ENCODE data around the gene FBXL13. TPM values are rescaled to one million over a fixed set of nuclear protein-coding genes. Genes with fewer than 3 reads are reported as not detected.

The FBXL13 gene
- total RNA-seq, 1 experiment from 2014 or later, result 2.5 TPM

DNA sequence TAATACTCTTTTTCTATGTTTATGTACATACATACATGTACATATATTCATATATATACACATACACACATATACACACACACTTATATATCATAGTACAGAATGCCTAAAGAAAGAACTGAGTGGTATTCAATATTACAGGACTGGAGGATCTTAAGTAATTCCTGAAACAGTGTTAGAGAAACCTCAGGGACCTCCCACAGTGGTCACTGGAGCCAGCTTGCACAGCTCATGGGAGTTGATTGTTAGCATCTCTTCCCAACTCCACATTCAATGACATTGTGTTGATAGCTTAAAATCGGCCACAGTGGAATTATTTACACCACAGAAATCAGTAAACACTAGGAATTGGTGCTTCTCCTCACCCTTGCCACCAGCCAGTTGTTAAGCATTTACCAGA, 155.8 kb downstream of the FBXL13 start:
- DNase-seq (ENCODE audit: low read depth, low spot score) (no peak), ATAC-seq (no peak)
- ChIA-PET CTCF (no interaction called here), POLR2A (no interaction called here)
- no peaks in the 10 kb centered on the region for H3K36me3 ChIP-seq (ENCODE audit: control insufficient read depth, insufficient read depth, low read length)
- BruUV-seq (replicated peaks), result no TSS peak
- no peaks in the 10 kb centered on the region for H3K4me1 ChIP-seq (ENCODE audit: control insufficient read depth, insufficient read depth, low read length)
- H3K9me3 ChIP-seq (ENCODE audit: control insufficient read depth, insufficient read depth, low read depth, low read length), result no peaks in the 10 kb centered on the region
- H3K27ac ChIP-seq (ENCODE audit: low read length), result peak overlapping the region; percentile 14; the same call in 1 of the 2 replicates
- TF ChIP-seq, protein P1, sequence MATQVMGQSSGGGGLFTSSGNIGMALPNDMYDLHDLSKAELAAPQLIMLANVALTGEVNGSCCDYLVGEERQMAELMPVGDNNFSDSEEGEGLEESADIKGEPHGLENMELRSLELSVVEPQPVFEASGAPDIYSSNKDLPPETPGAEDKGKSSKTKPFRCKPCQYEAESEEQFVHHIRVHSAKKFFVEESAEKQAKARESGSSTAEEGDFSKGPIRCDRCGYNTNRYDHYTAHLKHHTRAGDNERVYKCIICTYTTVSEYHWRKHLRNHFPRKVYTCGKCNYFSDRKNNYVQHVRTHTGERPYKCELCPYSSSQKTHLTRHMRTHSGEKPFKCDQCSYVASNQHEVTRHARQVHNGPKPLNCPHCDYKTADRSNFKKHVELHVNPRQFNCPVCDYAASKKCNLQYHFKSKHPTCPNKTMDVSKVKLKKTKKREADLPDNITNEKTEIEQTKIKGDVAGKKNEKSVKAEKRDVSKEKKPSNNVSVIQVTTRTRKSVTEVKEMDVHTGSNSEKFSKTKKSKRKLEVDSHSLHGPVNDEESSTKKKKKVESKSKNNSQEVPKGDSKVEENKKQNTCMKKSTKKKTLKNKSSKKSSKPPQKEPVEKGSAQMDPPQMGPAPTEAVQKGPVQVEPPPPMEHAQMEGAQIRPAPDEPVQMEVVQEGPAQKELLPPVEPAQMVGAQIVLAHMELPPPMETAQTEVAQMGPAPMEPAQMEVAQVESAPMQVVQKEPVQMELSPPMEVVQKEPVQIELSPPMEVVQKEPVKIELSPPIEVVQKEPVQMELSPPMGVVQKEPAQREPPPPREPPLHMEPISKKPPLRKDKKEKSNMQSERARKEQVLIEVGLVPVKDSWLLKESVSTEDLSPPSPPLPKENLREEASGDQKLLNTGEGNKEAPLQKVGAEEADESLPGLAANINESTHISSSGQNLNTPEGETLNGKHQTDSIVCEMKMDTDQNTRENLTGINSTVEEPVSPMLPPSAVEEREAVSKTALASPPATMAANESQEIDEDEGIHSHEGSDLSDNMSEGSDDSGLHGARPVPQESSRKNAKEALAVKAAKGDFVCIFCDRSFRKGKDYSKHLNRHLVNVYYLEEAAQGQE (IDR thresholded peaks at IDR 0.05; ENCODE audit: insufficient read depth in 1 of 2, low read depth in 2 of 2, low read length in 1 of 2), result no peak
- TF ChIP-seq POLR2AphosphoS5 (IDR thresholded peaks at IDR 0.05; ENCODE audit: low read depth, low read length) (no peak), TCF7L2 (IDR thresholded peaks at IDR 0.05; ENCODE audit: low read depth, low read length) (no peak), SIN3A (IDR thresholded peaks at IDR 0.05; ENCODE audit: borderline replicate concordance, insufficient read depth, low read depth, low read length) (no peak)
- TF ChIP-seq, protein P2, sequence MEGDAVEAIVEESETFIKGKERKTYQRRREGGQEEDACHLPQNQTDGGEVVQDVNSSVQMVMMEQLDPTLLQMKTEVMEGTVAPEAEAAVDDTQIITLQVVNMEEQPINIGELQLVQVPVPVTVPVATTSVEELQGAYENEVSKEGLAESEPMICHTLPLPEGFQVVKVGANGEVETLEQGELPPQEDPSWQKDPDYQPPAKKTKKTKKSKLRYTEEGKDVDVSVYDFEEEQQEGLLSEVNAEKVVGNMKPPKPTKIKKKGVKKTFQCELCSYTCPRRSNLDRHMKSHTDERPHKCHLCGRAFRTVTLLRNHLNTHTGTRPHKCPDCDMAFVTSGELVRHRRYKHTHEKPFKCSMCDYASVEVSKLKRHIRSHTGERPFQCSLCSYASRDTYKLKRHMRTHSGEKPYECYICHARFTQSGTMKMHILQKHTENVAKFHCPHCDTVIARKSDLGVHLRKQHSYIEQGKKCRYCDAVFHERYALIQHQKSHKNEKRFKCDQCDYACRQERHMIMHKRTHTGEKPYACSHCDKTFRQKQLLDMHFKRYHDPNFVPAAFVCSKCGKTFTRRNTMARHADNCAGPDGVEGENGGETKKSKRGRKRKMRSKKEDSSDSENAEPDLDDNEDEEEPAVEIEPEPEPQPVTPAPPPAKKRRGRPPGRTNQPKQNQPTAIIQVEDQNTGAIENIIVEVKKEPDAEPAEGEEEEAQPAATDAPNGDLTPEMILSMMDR (IDR thresholded peaks at IDR 0.05), result no peak
- no peak overlapping the region for H3K4me3 ChIP-seq (ENCODE audit: low read depth in 2 of 2, low read length in 2 of 2)
- in situ Hi-C loops (cut with HindIII; ENCODE audit: low pct_unique_long_range_greater_than_20kb, low sequenced_read_pairs) (no loop called here), intact Hi-C loops (cut with micrococcal nuclease; ENCODE audit: unreplicated experiment) (no loop called here)
- H3K27me3 ChIP-seq (ENCODE audit: control insufficient read depth, insufficient read depth, low read length), result no peaks in the 10 kb centered on the region

DNA sequence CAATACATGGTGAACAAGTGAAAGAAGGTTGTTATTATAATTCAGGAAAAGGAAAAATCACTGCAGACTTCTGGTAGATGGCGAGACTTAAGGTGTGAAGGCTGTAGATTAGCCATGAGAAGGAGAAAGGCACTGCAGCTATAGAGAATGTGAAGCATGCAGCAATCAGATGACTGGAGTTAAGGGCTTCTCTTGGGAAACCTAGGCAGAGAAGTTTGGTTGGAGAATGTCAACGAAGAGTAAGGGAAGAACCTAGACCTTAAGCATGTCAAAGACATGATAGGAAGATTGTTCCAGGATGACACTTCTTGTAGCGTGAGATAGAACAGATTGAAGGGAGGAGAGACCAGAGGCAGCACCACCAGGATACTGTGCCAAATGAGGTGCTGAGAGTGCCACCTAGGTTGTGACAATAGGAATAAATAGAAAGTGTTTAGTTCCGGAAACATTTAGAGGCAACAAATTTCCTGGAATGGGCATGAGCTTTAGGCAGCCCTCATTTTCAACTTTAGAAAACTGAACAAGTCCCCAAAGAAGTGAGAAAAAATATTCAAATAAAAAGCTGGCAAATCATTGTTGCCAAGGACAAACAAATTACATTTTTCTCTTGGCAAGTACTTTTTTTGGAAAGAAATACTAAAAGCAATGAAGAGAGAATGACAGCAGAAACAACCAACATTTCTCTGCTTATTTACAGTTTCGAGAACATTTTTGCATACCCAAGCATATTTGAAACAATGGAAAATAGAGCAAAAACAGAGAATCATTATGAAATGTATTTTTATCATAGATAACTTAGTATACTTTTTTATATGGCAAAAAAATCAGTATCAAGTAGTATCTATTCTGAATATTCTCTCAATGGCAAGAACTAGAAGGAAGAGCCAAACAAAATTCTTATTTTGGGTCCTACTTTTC, 156.9 kb downstream of the FBXL13 start:
- CTCF ChIA-PET, result no interaction called here

More for the DNA sequence above, 156.9 kb downstream of the FBXL13 start:
- H3K36me3 ChIP-seq (ENCODE audit: control insufficient read depth, insufficient read depth, low read length), result no peaks in the 10 kb centered on the region
- H3K4me3 ChIP-seq (ENCODE audit: low read depth in 2 of 2, low read length in 2 of 2), result no peak overlapping the region
- H3K27ac ChIP-seq (ENCODE audit: low read length), result peak overlapping the region; percentile 45; the same call in 1 of the 2 replicates
- POLR2A ChIA-PET, result no interaction called here
- in situ Hi-C loops (cut with HindIII; ENCODE audit: low pct_unique_long_range_greater_than_20kb, low sequenced_read_pairs) (no loop called here), intact Hi-C loops (cut with micrococcal nuclease; ENCODE audit: unreplicated experiment) (no loop called here)
- no TSS peak for BruUV-seq (replicated peaks)
- ATAC-seq, result no peak
- TF ChIP-seq, protein P2 (IDR thresholded peaks at IDR 0.05), result no peak
- TF ChIP-seq, protein P1 (IDR thresholded peaks at IDR 0.05; ENCODE audit: insufficient read depth in 1 of 2, low read depth in 2 of 2, low read length in 1 of 2), result no peak
- TF ChIP-seq SIN3A (IDR thresholded peaks at IDR 0.05; ENCODE audit: borderline replicate concordance, insufficient read depth, low read depth, low read length) (no peak), TCF7L2 (IDR thresholded peaks at IDR 0.05; ENCODE audit: low read depth, low read length) (no peak), POLR2AphosphoS5 (IDR thresholded peaks at IDR 0.05; ENCODE audit: low read depth, low read length) (no peak)
- no peaks in the 10 kb centered on the region for H3K9me3 ChIP-seq (ENCODE audit: control insufficient read depth, insufficient read depth, low read depth, low read length)
- no peak for DNase-seq (ENCODE audit: low read depth, low spot score)
- no peaks in the 10 kb centered on the region for H3K27me3 ChIP-seq (ENCODE audit: control insufficient read depth, insufficient read depth, low read length)
- no peaks in the 10 kb centered on the region for H3K4me1 ChIP-seq (ENCODE audit: control insufficient read depth, insufficient read depth, low read length)
